Measurements from ENCODE around the gene PDGFD.

Gene PDGFD

DNA sequence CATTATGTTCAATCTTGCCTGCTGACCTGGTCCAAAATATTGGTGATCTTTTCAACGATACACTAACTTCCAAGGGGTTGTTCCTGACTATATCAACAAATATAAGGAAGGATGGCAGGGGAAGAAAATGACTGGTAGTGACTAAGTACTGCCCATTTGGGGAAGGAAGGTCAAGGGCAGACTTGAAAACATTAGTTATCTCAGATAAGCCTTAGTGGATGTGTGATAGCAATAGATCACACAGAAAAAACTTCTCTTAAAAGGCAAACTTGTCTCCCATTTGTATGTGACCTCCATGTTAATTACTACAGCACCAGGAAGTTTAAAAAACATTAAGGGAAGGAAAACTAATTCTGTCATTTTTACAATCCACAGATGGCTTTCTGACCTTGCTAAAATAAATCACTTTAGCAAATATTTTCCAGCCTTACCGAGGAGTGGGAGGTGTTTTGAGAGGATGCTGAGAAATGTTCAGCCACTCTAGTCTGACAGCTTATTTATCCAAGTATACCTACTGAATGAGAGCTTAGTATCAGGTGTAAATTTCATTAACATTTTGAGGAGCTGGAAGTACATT lies 215.7 kb downstream of the PDGFD start:
- no peak for DNase-seq

DNA sequence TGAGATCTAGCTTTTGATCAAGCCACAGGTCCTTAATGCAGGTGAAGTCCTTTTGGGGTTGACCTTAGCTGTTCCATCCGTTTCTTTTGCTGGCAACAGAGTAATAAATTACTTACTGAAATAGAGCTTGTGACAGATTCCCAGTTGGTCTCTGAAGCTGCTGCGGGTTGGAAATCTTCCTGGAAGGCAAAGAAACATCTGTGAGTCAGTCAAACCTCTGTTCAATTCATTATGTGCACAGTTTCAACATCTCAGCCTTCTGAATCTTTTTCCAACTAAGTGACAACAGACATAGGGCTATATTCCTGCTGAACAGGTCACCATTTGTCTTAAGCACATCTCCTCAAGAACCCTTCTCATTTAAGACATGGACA lies 216.4 kb downstream of the PDGFD start:
- DNase-seq = no peak

DNA sequence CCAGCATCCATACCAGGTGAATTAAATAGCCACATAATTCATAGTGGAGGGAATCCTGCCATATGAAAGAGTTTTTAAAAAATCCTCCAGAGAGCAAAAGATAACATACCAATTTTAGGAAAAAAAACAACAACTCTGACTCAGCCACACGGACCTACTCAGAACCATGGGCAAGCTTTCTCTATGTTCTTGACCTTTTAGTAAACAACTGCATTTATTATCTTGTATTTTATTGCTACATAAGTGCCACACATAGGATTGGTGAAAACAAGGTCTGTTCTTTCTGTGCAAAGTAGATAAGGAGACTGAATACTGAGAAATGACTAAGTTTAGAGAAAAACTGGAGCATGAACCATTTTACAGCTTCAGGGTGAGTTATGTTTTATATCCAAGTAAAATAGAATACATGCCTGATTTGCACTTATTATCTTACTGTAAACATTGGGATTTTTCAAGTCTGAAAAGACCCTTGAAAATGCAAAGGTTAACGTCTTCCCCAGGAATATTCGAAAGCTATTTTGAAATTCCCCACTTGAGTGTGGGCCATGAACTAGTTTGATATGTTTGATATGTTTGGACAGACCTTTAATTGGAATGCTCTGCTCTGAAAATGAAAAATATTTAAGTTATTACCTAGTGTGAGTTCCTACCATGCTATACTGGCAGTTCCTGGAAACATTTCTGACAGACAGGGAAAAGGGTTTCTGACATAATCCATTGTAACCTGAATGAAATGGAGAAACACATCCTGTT lies 217.0 kb downstream of the PDGFD start:
- no peak for DNase-seq

- DNase-seq = no peak
Measured at GRCh38 chr11:103944251-103944940, 219.6 kb downstream of the PDGFD start.

DNA sequence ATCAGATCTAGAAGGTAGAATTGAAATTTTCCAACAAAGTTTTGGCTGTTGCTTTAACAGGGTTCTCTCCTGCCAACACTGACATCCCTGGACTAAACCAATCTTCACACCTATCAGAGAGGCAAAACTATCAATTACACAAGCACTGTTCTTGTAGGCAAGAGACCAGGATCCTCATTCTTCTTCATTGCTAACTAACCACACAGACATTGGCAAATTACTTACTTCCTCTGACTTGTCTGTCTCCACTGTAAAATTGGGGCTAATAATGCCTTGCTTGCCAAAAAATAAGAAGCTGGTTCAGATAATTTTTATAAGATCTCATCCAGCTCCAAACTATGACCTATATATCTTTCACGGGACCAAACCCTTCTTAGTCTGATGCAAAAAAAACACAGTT lies 221.3 kb downstream of the PDGFD start:
- DNase-seq = no peak

DNA sequence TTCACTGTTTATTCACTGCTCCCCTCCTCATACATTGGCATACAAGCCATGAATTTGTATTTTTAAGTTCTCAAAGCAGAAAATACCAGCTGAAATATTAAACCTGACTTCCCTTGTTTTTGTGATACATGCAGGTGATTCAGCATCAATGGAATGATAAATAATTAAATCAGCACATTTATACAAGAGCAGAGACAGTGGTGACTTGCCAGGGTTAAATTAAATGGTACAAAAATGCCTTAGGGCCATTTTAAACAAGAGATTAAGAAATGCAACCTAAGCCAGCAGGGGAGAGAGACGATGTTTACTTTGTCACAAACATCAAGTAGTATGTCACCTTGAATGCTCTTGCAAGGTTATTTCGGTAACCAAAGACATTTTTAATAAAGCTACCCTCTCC lies 223.4 kb downstream of the PDGFD start:
- no peak for DNase-seq

DNA sequence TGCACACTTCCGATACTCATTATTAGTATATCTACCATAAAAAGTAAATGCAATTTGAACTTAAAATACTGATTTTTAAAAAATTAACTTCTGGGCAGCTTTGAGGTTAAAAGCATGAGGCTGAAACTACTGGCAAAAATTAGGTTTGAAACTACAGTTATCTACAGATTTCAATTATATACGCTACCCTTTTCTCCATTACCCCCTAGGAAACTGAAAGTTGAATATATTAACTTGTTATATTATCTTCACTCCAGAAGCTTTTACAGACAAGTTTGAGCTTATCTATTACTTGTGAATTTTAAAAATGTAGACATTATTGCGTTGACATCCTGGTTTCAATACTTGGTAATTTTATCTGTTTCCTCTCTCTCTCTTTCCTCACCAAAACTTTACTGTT lies 224.3 kb downstream of the PDGFD start:
- no peak for DNase-seq

DNA sequence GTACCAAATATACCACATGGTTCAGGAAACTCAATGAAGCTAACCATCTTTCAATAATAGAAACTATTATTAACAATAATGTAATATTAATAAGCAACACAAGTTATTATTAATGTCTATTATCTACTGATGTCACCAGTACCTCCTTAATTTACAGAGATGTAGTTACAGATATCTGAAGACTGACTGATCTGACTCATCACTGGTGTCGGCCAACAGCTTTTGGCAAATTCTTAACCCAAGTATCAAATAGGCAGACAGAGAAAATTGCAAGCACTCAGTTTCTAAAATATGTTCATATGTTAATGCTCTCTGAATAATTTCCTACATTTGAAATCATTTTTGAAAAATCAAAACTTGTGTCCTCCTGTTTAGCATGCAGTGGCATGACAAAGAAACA lies 227.9 kb downstream of the PDGFD start:
- DNase-seq = no peak

DNA sequence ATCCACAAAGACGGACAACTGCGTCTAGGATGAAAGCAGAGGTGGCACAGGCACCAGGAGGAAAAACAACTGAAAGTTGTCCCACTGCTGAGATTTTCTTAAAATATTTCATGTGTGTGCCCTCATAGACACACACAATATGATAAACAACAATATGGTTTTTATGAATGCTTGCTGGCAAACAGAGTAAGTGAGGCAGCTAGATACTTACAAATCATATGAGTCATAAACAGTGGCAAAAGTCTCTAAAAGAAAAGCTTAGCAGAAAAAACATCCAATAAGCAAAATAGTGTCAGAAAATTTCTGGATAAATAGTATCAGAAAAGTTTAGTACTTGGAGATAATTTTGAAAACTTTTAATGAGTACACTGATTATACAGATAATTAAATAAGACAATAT lies 228.7 kb downstream of the PDGFD start:
- DNase-seq = no peak

DNA sequence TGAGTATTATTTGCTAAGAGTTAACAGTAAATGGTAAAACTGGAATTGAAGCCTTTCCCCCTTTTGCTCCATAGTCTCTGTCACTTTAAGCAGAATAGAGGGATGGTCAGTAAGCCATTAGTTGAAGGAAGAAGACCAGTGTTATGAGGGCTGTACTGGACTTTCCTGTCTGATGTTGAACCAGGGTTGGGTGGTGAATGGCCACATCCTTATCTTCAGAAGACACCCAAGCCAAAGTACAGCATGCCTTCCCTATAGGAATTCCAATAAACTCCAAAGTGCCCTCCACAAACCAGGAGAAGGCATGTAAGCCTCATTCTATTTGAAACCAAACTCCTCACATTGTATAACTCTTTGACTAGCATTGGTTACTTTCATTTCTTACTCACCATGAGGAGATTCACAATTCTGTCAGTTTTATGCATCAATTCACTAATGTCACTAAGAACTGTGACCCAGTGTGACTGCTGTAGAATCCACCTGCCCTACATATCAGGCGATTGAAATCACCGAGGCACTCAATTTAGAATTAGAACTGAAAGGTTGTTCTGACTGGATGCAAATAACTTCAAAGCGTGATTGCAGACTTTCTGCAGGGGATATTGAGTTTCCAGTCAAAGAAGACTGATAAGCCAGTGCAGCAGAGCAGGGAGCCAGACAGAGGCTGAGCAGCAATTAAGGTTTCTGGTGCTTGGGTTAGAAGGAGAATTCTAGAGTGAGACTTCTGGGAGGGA lies 234.6 kb downstream of the PDGFD start:
- DNase-seq = no peak

- no peak for DNase-seq
Measured at GRCh38 chr11:103928802-103929161, 235.2 kb downstream of the PDGFD start.

DNA sequence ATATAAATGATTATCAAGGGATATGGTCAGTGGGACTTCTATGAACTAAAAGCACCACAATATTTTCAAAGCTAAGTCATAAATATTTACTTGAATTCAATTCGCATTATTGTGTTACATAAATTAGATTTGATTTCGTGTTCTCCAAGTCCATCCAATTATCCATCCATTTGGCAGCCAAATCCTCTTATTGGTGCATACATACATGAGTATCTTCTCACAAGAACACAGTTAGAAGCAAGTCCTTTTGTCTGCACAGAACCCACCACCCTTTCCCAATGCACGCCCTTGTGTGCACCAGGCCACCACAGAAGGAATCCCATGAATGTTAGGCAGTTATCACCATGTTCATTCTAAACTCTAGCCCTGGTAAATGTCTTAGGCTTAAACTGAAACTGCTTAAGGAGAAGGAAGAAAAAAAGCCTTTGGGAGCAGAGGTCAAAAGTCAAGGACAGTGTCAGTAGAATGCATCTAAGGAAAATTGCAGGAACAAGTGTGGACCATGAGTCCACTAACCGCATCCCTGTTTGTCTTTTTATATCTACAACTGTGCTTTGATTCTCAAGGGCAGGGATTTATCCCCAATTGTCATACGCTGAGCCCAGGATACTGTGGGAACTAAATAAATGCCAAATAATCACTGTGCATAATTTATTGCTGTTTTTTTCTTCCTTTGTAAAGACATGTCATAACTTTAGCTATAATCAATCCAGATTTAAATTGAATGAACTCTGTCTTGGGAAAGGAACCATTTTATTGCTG lies 235.7 kb downstream of the PDGFD start:
- DNase-seq = no peak

DNA sequence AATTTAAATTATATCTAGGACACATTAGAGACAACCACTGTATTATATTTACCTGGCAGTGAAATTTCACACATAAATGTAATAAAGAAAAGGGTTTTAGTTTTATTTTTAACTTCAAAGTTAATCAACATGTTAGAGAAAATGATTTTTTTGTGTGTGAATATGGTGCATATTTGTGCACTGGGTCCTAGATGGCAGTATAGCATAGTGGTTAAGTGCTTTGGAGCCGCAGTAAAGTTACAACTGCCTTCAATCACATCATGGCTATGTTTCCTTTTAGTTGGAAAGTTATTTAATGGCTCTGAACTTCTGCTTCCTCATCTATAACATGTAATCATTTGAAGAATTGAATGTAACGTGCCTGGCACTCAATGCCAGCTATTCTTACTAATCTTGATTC lies 236.4 kb downstream of the PDGFD start:
- no peak for DNase-seq

GRCh38 chr11:103926990-103927389 lies 237.0 kb downstream of the PDGFD start:
- DNase-seq = no peak

DNA sequence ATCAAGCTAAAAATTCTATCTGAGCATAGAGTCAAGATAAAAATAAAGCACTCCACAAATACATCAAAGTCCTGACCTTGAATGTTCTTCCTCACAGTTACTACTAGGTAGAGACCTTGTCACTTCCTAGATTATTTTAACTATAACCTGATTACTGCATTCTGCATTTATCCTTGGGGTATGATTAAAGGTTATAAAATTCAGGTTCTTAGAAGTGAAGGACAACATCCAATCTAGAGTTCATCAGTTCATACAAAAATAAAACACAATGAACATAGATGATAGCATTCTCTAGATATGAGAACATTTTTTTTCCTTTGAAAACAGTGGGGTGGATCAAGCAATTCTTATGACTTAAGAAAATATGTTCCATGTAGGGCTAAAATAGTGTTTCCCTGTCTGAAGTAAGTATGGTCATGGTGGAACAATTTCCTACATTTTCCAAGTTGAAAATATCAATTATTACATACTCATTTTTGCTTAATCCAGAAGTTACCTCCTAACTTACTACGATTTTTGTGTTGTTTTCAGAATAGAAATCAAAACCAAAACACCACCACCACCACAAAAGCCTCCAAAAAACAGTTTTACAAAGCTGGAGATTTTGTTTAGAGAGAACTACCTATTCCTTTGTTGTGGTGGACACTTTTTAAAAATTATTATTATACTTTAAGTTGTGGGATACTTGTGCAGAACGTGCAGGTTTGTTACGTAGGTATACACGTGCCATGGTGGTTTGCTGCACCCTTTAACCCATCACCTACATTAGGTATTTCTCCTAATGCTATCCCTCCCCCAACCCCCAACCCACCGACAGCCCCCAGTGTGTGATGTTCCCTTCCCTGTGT lies 239.6 kb downstream of the PDGFD start:
- DNase-seq = no peak

GRCh38 chr11:103923451-103923931 lies 240.5 kb downstream of the PDGFD start:
- DNase-seq = no peak

- no peak for DNase-seq
Measured at GRCh38 chr11:103920933-103921332, 243.0 kb downstream of the PDGFD start.

GRCh38 chr11:103920449-103920848 lies 243.5 kb downstream of the PDGFD start:
- DNase-seq = no peak

DNA sequence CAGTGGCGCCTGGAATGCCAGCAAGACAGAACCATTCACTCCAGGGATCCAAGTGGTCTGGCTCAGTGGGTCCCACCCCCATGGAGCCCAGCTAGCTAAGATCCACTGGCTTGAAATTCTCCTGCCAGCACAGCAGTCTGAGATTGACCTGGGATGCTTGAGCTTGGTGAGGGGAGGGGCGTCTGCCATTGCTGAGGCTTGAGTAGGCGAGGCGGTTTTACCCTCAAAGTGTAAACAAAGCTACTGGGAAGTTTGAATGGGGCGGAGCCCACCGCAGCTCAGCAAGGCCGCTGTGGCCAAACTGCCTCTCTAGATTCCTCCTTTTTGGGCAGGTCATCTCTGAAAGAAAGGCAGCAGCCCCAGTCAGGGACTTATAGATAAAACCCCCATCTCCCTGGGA lies 253.2 kb downstream of the PDGFD start:
- DNase-seq = no peak

GRCh38 chr11:103907548-103908455 lies 256.1 kb downstream of the PDGFD start:
- no peak for DNase-seq

DNA sequence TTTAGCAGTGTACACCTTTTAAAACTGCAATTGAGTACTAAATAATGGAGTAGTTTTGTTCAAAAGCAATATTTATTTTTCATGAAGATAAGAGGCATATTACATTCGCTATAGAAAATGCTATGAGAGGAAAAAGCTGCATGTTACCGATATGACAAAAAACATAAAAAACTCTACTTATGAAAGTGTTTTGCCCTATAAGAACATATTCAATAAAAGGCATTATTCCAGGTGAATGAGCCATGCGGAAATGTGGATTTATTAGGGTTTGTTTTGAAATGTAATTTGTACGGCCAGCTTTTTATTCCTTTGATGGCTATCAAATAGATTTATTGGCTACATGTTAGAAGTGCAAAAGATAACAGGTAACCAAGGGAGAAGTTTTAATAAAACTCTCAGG lies 256.8 kb downstream of the PDGFD start:
- DNase-seq = no peak
